ENCODE data around the gene EFHD1.

EFHD1 gene, protein sequence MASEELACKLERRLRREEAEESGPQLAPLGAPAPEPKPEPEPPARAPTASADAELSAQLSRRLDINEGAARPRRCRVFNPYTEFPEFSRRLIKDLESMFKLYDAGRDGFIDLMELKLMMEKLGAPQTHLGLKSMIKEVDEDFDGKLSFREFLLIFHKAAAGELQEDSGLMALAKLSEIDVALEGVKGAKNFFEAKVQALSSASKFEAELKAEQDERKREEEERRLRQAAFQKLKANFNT

DNA sequence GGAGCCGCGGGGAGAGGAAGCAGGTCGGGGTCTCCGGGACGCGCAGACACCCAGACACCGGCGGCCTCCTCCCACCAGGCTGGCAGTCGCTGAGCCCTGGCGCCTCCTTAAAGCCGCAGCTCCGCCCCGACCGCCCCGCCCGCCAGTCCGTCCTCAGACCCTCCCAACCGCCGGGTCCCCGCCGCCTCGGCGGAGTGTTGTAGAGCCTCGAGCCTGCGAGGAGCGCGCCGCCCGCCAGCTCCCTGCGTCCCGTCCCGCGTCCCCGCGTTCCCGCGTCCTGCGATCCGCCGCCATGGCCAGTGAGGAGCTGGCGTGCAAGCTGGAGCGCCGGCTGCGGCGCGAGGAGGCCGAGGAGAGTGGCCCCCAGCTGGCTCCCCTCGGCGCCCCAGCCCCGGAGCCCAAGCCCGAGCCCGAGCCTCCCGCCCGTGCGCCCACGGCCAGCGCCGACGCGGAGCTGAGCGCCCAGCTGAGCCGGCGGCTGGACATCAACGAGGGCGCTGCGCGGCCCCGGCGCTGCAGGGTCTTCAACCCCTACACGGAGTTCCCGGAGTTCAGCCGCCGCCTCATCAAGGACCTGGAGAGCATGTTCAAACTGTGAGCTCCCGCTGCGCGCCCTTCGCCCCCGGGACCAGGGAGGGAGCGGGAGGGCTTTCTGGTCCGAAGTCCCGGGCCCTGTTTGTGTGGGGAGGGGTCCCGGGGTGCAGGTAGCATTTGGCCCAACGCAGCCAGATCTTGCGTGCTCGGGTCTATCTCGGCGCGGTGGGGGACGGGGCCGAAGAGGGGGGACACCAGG, at the start of gene EFHD1:
Gene EFHD1, plus strand, starts transcription at position 192 of the 793 bp plus-strand sequence. Its CDS starts 101 bp downstream, at position 293.
- peak; percentile 33 for DNase-seq (ENCODE audit: low spot score)

DNA sequence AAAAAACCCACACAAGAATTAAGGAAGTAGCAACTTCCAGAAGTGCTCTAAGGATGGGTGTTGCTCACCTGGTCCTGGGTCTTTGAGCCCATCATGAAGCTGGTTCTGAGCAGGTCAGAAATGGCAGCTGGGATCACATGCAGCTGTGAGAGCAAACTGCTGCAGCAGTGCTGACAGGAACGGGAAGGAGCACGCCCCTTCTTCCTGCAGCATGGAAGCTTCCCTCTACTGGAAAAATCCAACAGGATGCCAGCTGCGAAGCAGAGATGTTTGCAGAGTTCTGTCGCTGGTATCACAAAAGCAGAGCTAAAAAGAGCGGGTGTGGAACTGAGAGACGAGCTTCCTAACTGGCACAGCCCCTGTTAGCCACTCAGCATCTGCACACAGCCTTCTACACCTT, 49.2 kb upstream of the EFHD1 start:
- DNase-seq (ENCODE audit: low spot score) = no peak

DNA sequence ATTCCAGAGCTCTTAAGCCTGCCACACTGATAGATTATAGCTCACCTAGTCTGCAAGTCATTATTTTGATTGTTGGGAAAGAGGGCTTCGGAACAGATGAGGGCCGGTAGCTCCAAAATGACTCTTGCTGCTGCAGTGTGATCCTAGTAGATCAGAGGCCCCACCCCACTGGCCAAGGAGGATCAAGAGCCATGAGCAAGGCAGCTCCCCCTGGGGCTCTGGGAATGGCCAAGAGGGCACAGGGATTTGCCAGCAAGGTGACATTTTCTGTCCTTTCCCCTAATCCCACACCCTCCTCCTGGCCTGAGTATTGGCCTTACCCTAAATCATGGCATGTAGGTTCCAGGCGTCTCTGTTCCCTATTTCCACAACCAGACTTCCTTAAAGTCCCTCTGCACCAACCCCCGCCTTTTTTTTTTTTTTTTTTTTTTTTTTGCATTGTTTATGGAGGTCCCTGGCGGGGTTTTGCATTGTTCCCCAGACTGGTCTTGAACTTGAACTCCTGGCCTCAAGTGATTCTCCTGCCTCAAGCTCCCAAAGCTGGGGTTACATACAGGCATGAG, 46.4 kb upstream of the EFHD1 start:
- no peak for DNase-seq (ENCODE audit: low spot score)

DNA sequence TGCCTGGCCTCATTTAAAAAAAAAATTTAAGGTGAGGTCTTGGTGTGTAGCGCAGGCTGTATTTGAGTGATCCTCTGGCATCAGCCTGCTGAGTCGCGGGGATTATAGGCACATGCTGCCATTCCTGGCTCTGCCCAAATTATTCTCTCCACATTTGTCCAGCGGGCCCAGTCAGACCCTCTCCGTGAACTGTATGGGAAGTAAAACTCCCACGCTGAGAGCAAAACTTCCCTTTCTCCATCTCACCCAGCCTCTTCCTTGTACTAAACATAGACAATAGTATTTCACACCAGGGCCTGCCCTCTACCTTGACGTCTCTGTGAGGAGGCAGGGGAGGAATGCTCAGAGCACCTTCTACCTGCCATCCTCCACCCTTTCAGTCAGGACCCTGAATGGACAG, 45.9 kb upstream of the EFHD1 start:
- DNase-seq (ENCODE audit: low spot score) = no peak

DNA sequence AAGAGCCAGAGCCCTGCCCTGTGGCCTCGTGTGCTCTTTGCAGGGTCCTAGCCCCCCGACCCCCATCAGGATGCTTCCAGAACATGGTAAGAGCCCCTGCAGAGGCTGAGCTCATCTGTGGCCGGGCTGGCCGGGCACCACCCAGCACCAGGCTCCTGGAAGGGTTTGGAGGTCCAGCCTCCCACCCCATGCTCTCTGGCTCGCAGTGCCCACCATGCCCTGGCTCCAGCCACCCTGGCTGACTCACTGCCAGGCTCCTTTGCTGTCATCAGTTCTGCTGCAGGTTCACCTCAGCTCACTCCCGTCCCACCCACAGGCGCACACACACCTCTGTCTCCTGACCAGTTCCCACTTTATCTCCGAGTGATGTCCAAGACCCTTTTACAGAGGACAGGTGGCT, 45.4 kb upstream of the EFHD1 start:
- no peak for DNase-seq (ENCODE audit: low spot score)

DNA sequence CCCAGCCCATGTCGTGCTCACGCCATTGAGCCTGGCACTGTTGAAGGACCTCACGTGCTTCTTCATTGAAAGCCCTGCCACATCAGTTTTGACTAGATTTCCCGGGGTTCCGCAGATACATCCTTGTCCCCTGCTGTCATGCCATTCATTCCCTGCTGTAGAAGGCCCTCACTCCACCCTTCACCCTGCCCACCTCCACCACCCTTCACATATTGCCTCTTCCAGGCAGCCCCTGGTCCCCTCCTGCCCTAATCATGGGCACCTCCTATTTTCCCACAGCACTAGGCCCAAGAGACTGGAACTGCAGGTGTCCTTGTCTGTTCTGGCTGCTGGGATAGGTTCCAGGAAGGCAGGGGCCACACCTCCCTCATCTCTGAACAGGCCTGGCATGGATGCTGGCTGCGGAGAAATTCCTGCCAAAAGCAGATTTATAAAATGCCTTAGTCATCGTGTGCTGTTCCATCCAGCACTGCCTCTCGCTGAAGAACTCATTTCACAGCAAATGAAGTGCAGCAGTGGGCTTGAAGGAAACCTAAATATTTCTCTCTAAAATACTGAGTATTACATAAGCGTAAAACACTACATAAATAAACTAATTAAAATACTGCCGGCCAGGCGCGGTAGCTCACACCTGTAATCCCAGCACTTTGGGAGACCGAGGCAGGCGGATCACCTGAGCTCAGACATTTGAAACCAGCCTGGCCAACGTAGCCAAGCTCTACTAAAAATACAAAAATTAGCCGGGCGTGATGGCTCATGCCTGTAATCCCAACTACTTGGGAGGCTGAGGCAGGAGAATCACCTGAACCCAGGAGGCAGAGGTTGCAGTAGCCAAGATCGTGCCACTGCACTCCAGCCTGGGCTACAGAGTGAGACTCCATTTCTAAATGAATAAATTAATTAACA, 44.5 kb upstream of the EFHD1 start:
- no peak for DNase-seq (ENCODE audit: low spot score)

DNA sequence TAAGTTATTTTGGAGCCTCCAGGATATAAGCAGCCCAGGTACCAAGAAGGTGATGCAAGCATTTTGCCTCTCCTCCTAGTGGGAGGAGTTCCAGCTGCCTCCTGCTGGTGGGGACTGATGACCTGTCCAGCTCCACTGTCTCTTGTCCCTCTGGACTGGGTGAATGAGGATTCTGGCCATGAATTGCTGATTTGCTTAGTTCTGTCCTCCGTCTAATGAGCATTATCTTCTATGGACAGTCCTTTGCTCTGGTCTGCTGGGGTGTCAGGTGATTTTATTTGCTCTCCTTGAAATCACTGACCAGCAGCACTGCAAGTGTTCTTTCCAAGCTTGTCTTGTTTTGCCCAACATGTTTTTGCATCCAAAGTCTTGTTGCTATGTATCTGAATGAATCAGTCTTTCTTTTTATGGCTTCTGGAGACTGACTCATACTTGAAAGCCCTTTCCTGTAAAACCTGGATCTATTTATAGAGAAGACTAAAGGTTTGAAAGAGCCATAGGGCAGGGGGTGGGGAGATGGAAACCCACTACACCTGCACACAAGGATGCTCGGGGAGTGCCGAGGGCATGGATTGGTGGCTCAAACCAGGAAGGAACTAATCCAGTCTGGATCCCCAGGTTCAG, 40.5 kb upstream of the EFHD1 start:
- DNase-seq (ENCODE audit: low spot score) = no peak

DNA sequence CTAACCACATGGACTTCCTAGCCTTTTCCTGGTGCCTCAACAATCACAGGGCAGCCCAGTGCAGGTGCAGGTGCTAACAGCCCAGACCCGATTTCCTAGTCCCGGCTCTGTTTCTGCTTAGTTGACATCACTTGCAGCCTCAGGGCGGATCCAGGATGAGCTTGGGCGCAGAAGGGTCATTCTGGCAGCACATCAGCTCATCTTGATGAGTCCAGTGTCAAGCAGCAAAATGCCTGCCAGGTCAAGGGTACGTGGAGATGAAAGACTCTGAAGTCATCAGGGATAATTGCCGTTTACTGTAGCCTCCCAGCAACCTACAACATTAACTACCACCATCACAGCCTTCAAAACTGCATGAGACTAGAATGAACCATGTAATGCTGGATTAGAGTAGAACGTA, 39.4 kb upstream of the EFHD1 start:
- DNase-seq (ENCODE audit: low spot score) = no peak

DNA sequence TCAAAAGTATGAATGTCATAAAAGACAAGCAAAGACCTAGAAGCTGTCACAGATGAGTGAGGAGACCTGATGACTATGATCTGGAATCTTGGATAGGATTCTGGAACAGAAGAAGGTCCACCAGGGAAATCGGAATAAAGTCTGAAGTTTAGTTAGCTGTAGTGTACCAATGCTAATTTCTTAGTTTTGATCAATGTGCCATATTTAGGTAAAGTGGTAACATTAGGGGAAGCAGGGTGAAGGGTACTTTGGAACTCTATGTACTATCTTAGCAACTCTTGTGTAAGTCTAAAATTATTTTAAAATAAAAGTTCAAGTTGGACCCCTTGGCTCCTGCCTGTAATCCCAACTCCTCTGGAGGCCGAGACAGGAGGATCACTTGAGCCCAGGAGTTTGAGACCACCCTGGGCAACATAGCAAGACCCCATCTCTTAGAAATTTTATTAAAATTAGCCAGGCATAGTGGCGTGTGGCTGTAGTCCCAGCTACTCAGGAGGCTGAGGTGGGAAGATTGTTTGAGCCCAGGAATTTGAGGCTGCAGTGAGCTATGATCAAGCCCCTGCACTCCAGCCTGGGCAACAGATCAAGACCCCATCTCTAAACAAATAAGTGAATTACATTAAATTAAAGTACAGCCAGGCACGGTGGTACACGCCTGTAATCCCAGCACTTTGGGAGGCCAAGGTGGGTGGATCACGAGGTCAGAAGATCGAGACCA, 35.9 kb upstream of the EFHD1 start:
- no peak for DNase-seq (ENCODE audit: low spot score)

DNA sequence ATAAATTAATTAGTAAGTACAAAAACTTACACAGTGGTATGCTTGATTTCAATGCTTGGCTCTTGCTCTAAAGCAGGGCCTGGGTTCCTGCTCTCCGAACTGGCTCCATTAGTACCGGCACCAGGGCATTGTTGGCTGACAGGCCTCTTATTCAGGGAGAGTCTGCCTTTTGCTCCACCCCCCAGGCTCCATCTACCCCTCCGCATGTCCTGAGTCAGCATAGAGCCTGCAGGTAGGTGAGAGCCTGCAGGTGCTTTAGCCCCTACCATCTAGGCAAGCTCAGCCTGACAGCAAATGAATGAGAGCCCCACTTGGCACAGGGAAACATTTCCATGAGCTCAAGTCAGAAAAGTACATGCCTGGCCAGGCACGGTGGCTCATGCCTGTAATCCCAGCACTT, 35.1 kb upstream of the EFHD1 start:
- no peak for DNase-seq (ENCODE audit: low spot score)

DNA sequence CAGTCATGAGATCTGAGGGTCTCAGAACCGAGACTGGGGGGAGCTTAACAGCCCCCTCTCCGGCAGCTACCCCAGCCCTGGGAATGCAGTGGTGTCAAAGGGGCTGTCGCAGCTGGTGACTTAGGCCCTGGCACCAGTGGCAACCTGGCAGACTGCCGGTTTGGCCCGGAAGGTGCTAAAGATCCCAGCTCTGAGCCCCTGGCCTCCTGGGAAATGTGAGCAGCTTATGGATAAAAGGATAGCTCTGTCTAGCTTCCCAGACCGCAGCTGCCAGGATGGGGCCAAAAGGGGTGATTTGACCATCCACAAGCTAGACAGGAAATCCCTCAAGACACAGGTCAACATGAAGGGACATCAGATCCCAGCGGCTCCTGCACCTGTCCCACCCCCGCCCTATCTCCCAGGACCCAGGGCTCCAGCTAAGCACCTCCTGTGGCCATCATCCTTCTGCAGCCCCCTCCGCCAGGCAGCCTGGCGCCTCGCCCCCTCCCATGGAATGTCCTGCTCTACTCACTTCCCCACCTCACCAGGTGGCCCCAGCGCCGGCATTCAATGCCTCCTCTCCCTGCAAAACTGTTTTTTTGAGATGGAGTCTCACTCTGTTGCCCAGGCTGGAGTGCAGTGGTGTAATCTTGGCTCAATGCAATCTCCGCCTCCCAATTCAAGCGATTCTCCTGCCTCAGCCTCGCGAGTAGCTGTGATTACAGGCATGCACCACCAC, 33.2 kb upstream of the EFHD1 start:
- no peak for DNase-seq (ENCODE audit: low spot score)

DNA sequence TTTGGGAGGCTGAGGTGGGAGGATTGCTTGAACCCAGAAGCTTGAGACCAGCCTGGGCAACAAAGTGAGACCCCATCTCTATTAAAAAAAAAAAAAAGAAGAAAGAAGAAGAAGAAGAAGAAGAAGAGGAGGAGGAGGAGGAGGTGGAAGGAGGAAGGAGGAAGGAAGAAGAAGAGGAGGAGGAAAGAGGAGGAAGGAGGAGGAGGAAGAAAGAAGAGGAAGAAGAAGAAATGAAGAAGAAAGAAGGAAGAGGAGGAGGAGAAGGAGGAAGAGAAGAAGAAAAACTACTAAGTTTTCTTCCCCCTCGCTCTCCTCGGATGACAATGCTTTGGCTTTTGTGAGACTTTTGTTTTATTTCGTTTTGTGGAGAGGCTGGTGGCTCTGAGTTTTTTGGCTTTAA, 30.1 kb upstream of the EFHD1 start:
- DNase-seq (ENCODE audit: low spot score) = no peak

DNA sequence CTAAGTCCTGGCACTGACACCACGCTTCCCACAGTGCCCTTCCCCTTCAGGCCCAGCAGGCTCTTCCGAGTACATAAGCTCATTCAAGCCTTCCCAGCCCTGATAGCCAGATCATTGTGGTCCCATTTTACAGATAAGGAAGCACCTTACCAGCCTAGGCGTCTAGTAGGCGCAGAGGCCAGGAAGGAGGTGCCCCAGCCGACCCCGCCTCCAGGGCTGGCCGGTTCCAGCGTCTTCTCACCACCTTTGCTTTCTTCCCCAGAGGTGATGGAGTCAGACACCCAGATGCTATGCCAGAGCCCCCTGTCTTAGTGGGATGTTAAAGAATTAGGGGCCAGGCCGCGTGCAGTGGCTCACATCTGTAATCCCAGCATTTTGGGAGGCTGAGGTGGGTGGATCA, 28.9 kb upstream of the EFHD1 start:
- DNase-seq (ENCODE audit: low spot score) = no peak

DNA sequence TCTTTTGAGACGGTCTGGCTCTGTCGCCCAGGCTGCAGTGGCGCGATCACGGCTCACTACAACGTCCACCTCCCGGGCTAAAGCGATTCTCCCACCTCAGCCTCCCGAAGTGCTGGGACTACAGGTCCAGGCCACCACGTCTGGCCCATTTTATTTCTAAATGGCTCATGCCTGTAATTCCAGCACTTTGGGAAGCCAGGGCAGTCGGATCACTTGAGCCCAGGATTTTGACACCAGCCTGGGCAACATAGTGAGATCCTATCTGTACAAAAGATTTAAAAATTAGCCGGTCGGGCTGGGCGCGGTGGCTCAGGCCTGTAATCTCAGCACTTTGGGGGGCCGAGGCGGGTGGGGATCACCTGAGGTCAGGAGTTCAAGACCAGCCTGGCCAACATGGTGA, 26.4 kb upstream of the EFHD1 start:
- DNase-seq (ENCODE audit: low spot score) = no peak

DNA sequence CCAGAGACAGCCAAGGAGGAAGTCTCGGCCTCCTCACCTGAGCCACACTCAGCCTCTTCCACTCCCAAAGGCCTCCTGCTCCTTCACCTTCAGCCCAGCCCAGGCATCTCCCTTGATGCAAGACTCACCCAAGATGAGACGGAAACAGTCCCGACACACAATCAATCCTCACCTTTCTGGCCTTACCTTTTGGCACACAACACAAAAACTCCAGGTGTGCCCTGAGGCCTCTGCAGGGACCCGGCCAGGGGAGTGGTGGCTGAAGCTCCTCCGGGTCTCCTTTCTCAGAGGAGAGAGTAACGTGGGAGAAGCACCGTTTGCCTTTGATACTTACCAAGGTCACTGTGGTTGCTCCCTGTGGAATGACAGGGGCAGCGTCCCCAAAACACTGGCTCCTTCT, 23.8 kb upstream of the EFHD1 start:
- no peak for DNase-seq (ENCODE audit: low spot score)

DNA sequence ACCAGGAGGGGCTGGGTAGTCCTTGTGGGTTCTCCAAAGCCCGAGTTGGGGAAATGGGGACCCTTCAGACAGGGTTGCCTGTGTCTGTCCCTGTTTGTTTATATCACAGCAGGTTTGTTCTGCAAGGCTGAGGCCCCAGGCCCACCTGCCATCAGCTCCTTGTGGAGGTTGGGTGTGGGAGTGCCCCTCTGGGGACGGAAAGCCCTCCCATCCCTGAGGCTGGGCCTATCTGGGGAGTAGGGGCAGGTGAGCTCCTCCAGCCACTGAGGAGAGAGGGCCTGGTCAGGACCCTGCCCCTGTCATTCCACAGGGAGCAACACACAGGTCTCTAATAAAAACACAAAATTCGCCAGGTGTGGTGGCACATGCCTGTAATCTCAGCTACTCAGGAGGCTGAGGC, 23.3 kb upstream of the EFHD1 start:
- DNase-seq (ENCODE audit: low spot score) = no peak

DNA sequence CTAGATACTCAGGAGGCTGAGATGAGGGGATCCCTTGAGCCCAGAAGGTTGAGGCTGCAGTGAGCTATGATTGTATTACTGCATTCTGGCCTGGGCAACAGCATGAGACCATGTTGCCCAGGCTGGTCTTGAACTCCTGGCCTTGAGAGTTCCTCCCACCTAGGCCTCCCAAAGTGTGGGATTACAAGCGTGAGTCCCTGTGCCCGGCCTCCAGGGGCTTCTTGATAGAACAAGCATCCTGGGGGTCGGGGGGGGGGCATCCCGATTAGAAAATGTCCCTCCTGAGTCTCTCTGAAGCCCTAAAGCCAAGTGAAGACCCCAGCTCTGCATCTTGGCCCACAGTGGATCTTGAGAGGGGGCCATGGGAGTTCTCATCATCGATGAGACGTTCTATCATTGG, 22.3 kb upstream of the EFHD1 start:
- no peak for DNase-seq (ENCODE audit: low spot score)

DNA sequence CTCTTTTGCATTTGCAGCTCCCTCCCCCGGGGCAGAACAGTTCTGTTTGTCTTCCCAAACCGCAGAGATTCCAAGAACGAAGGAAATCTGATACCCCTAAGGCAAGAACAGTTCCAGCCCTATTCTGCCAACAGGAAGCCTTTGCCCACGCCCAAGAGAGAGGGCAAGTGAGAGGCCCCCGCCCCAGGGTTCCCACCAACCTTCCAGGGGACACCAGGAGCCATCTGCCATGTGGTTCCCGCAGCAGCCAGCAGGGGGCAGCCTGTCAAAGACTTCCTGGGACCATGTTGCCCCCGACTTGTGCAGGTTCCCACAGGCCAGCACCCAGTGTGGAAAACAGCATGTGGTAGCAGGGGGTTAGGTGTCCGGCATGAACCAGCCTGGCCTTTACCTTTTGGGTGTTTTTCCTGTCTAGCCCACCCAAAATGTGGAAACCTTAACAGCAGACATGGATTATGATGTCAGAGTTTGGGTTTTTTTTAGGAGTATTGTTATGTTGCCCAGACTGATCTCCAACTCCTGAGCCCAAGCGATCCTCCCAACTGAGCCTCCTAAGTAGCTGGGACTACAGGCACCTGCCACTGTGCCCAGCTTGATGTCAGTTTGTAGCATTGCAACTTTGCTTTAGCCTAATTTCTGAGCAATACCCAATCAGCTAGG, 21.7 kb upstream of the EFHD1 start:
- DNase-seq (ENCODE audit: low spot score) = peak; percentile 64

DNA sequence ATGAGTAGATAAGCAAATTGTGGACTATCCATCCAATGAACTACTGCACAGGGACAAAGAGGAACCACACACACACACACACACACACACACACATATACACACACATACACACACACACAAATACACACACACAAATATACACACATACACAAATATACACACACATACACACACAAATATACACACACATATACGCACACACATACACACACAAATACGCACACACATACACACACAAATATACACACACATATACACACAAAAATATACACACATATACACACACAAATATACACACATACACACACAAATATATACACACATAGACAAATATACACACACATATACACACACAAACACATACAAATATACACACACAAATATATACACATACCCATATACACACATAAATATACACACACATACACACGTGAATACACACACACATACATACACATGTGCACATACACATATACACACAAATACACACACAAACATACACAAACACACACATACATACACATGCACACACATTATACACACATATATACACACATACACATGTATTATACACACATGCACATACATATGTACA, 19.8 kb upstream of the EFHD1 start:
- DNase-seq (ENCODE audit: low spot score) = no peak

DNA sequence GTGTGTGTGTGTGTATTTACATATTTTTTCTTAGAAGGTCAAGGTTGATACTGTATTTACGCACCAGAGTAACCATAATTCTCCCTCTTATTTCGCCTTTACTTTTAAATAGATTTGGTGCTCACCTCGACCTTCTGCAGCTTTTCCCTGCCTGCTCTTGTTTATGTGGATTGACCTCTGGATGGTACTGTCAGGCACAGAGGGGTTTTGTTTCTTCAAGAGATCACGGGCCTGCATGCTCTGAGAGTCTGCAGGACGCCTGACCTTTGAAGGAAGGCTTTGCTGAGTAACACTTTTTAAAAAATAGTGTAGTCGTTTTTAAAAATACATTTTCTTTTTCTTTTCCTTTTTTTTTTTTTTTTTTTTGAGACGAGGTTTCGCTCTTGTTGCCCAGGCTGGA, 18.1 kb upstream of the EFHD1 start:
- no peak for DNase-seq (ENCODE audit: low spot score)

Data from CD4-positive, alpha-beta T cell treated with Interleukin-15 for 4 hours (primary cell).